HL-60 (cell line): Measurements from ENCODE around the gene CSH1.
"Not testable (repeated sequence)": the region's sequence is repeated elsewhere in the genome, so short reads cannot be mapped to it uniquely, and the experiment has no call there.

Experiments
- CTCF ChIP-seq: IDR thresholded peaks from one replicate; pipeline ENCODE4 v1.5.1; 2011; ENCODE audit warnings: low read length, control low read depth, inconsistent platforms; ENCODE audit not compliant: insufficient read depth
- POLR2AphosphoS5 ChIP-seq: IDR thresholded peaks from 2 replicates; pipeline ENCODE4 v1.6.1; 2012; ENCODE audit warnings: low read depth

GRCh38 chr17:63898899-63899798 is 2.8 kb upstream of the CSH1 start:
- not testable (repeated sequence) for TF ChIP-seq POLR2AphosphoS5, CTCF
